GF-D8 (cell line): Measurements from ENCODE around the gene PHF23.

ENCODE experiments used
- DNase-seq: peaks from one replicate; lab custom pipeline; 2025; lab: John Stamatoyannopoulos, UW

The PHF23 gene

GRCh38 chr17:7219812-7220592 is 19.3 kb downstream of the PHF23 start, which contains the start of the genes ACADVL and DLG4:
Gene ACADVL, plus strand, starts transcription at chr17:7219938. Its CDS starts 47 bp downstream, at chr17:7219985.
Gene DLG4, minus strand, starts transcription at chr17:7219836.
- DNase-seq, result no peak

DNA sequence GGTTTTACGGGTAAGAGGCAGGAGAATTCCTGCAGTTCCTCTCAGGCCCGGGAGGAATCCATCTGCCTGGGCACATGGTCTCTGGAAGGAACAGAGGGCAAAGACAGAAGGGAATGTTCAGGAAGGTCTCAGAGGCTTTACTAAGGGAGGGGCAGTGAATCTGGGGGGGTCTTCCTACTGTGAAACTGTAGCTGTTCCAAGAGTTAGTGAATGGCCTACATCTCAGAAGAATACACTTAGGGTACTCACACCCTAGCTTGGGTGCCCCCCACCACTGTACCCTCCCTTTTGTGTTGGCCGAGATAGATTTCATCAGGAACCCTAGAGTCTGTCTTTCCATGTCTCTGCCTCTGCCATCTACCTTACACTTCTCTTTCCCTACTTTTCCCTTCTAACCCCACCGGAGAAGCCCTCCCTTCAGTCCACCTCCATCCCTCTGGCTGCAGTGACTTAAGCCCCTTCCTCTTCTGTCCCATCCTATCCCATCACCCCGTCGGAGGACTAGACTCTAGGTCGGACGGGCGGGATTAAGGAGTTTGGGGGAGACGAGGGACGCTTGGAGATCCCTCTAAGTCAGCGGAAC is 19.9 kb downstream of the PHF23 start:
- DNase-seq, result no peak

- DNase-seq, result no peak
These were observed 20.5 kb downstream of the PHF23 start for GRCh38 chr17:7218758-7219157.

- no peak for DNase-seq
These were observed 21.1 kb downstream of the PHF23 start for GRCh38 chr17:7218166-7218565.

DNA sequence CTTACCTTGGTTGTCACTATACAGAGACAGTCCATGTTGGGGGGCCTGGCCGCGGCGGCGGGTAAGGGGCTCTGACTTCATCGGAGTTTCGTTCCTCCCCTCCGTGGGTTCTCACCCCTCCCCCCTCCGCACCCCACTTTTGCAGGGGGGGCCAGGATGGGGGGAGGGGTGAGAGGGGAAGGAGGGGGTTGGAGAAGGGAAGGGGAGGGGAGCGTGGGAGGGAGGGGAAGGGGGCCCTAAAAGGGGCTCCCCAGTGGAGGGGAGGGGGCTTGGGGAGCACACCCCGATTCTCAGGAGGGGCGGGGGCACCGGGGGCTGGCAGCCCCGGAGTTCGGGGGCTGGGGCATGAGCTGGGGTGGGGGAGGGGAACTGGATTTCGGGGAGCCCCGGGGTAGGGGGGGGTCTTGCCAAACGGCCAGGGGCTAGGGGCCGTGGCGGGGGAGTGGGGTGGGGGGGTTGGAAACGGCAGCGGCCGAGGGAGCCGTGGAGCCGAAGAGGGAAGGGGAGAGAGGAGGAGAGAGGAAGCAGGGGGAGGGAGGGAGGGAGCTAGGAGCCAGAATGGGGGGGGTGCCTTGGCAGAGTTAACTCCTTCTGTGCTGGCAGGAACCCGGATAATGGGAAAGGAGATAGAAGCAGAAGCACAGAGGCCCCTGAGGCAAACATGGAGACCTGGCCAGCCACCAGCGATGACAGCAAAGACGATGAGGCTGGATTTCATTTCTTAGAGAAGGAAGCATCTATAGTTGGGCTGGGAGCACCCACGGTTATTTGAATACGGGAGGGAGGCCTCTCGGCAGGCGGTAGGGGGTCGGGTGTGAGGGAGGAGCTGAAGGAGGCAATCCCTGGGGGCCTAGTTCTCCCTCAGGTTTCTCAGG is 21.9 kb downstream of the PHF23 start:
- no peak for DNase-seq

DNA sequence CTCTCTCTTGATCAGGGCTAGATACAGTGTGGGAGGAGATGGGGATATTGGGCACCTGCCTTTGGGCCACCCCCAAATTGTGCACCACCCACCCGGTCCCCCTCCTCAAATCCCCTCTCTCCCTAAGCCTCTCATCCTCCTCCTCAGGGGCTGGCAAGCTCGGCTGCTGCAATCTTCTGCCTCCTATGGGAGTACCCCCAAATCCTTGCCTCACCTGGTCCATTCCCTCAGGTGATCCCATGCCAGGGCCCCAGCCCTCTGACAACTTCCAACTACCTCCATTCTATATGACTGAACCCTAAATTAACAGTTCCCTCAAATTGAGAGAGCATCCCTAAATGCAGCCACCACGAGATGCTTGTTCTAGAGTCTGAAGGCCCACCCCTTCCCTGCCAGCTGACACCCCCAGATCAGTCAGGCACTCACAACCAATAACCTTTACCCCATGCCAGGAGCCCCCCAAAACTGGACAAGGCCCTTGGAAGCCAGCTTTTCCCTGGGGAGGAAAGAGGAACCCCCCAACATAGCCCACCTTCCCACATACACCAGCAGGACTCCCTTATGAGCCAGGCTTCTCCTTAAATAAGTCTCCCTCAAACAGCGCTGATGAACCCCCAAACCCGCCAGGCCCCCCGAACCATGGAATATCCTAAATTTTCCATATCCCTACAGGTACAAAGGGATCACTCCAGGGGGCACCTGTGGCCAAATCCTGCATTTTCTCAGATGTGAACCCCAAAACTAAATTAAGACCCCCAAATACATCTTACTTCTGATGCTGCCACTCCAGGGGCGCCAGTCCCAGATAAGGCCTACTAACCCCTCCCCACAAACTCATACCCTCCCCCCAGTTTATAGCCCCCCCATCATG is 22.8 kb downstream of the PHF23 start:
- no peak for DNase-seq

GRCh38 chr17:7215652-7216180 is 23.5 kb downstream of the PHF23 start:
- no peak for DNase-seq

- DNase-seq, result no peak
These were observed 24.1 kb downstream of the PHF23 start for GRCh38 chr17:7215136-7215638.

DNA sequence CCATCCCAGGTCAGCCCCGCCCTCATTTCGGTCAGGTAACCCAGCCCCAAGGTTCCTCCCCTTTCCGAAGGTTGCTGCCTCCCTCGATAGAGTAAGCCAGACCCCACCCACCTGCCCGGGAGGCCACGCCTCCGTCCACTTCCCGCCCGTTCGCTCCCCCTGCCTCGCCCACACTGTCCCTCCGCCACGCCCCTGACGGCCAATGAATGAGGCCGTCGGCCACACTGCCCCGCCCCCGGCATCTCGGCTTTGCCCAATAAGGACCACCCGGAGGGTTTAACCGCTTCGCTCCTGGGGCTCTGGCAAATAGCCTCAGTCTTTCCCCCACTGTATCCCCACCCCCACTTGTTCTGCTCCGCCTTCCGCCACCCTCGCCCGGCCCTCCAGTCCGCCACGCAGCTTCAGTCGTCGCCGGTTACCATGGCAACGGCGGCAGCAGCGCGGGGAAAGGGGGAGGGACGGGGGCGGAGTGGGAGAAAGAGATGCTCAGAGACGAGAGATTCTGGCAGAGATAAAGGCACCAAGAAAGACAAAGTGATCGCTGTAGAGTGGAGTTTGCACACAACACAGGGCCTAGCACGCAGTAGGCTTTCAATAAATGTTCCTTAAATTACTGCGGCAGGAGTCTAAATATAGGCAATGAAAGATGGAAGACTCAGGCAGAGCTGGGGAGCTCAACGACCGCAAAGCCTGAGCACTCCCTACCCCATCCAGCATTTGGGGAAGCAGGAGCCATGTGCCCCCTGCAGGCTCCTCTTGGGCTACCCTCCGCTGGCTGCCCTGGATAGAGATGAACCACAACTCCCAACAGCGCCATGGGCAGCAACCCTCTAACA is 24.7 kb downstream of the PHF23 start:
- peak; percentile 58 for DNase-seq

- no peak for DNase-seq
These were observed 25.4 kb downstream of the PHF23 start for GRCh38 chr17:7213895-7214299.

GRCh38 chr17:7211491-7212273 is 27.6 kb downstream of the PHF23 start:
- DNase-seq, result no peak

- DNase-seq, result no peak
These were observed 30.4 kb downstream of the PHF23 start for GRCh38 chr17:7208754-7209460.

GRCh38 chr17:7208027-7208571 is 31.2 kb downstream of the PHF23 start:
- no peak for DNase-seq

- DNase-seq, result no peak
These were observed 31.9 kb downstream of the PHF23 start for GRCh38 chr17:7207120-7208001.

GRCh38 chr17:7205561-7205960 is 33.7 kb downstream of the PHF23 start:
- DNase-seq, result no peak

DNA sequence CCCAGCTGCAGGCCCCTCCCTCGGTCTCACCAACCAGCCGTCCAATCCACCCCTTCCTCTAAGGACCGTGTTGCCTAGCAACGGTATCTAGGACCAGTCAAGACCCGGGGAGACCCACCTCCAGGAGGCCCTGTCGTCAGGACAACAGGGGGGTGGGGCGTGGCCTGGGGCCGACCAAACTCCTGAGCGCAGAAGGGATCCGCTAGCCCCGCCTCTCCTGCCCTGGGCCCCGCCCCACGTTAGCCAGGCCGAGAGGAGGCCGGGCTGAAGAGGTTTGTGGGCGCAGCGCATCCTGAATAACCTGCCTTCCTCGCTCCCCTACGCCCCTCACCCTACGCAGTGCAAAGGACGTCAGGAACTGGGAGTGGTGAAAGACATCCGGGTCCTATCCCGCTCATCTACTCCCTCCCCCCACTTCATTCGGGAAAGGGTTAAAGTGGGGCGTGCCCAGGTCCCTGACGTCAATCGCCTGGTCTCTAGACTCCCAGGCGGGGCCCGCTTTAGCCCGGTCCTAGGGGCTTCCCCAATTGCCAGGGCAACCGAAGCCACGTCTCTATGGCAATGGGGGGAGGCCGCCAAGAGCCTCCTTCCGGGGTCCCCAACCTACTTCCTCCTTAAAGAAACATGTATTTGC is 34.3 kb downstream of the PHF23 start:
- no peak for DNase-seq

GRCh38 chr17:7204336-7204735 is 34.9 kb downstream of the PHF23 start:
- no peak for DNase-seq
